Heart left ventricle (tissue), 16 donors: ENCODE measurements around the gene LSAMP. TPM values are rescaled to one million over a fixed set of nuclear protein-coding genes. Genes with fewer than 3 reads are reported as not detected.

ENCODE experiments used
- ATAC-seq, 4 donors: fragments of 200-7000 bp; cut with Tn5 transposase; one replicate each; pipeline ENCODE4 v1.9.1; 2020 to 2022; ENCODE audit warnings: moderate library complexity in 4 of 4, mild to moderate bottlenecking in 3 of 4, moderate number of reproducible peaks in 1 of 4
- DNase-seq, 5 donors: peaks; one replicate each; pipeline ENCODE4 v3.0.0-alpha.2; 2020
- H3K27ac ChIP-seq, 12 donors: fragments of 200-600 bp; sonication (generic) in 4 of 12; one replicate each; pipeline versions ENCODE4 v1.5.0 to v1.8.0; 2016 to 2022; ENCODE audit warnings: mild to moderate bottlenecking in 2 of 12
- H3K27me3 ChIP-seq, 9 donors: fragments of 200-600 bp; sonication (generic) in 2 of 9; one replicate each; pipeline versions ENCODE4 v1.5.1 to v1.8.0; 2016 to 2022; ENCODE audit warnings: mild to moderate bottlenecking in 3 of 9
- H3K36me3 ChIP-seq, 9 donors: fragments of 200-600 bp; sonication (generic) in 2 of 9; one replicate each; pipeline versions ENCODE4 v1.5.0 to v1.8.0; 2018 to 2022; ENCODE audit warnings: mild to moderate bottlenecking in 2 of 9
- H3K4me1 ChIP-seq, 12 donors: fragments of 200-600 bp; sonication (generic) in 4 of 12; one replicate each; pipeline versions ENCODE4 v1.5.0 to v1.8.0; 2016 to 2022; ENCODE audit warnings: mild to moderate bottlenecking in 3 of 12
- H3K4me3 ChIP-seq, 12 donors: fragments of 200-600 bp; sonication (generic) in 4 of 12; one replicate each; pipeline versions ENCODE4 v1.5.0 to v1.8.0; 2017 to 2022; ENCODE audit warnings: mild to moderate bottlenecking in 9 of 12, moderate library complexity in 4 of 12
- H3K9me3 ChIP-seq, 12 donors: fragments of 200-600 bp; sonication (generic) in 4 of 12; one replicate each; pipeline versions ENCODE4 v1.5.0 to v1.8.0; 2016 to 2022; ENCODE audit warnings: mild to moderate bottlenecking in 1 of 12
- POLR2A ChIP-seq, 2 donors: fragments of 450-650 bp; IDR thresholded peaks; one replicate each; pipeline ENCODE4 v1.6.1; 2017; ENCODE audit warnings: antibody characterized with exemption in 2 of 2, mild to moderate bottlenecking in 2 of 2, moderate library complexity in 2 of 2
- WGBS, 4 donors: extraction: QIAGEN DNeasy Blood & Tissue Kit in 2 of 4; methylation state at CpG; one replicate each; pipeline versions ENCODE4 v1.1.5 to v1.1.7; 2013 to 2018; 5-methylcytosine and 5-hydroxymethylcytosine counted together
- intact Hi-C, 10 donors: fragments of 100-400 bp; cut with DNase I; formaldehyde crosslinking; loops; one replicate each; pipeline versions ENCODE4 v1.11.1 to v1.14.2; 2022
- polyA plus RNA-seq, 2 donors: library from polyadenylated mRNA; stranded (reverse); fragments of 200-250 nt; gene quantifications; one replicate each; pipeline ENCODE4 v1.2.3, GENCODE V29; 2013
- total RNA-seq, 9 donors: library from RNA; depleted of rRNA in 2 of 9; stranded (reverse); fragments of >200 nt in 2 of 9; fragmentation: NEBNext Ultra II Directional in 3 of 9; extraction: Animal tissue kit (Norgen Biotek cat#: 25700) in 3 of 9; gene quantifications; one replicate each; pipeline versions ENCODE4 v1.1.0 to v1.2.4, GENCODE V29; 2016 to 2023
- TF ChIP-seq, protein P1 (sequence below), 12 donors: fragments of 200-600 bp; sonication (generic) in 4 of 12; IDR thresholded peaks; one replicate each; pipeline versions ENCODE4 v1.5.0 to v1.8.0; 2018 to 2022; ENCODE audit warnings: antibody characterized with exemption in 12 of 12, mild to moderate bottlenecking in 5 of 12
- donor health status: ischemic (EF 13 %, LVEDD 7.1; RV severe dilation, severe dysfunction).
- donor health status: healthy with polysubstance abuse.
- donor health status: DM: no; HTN: yes; CAD: no.
- donor health status: DM: no; HTN: no; CAD: no.
- donor health status: ischemic (EF 25% LVEDD 6.9; RV normal size, moderate dysfunction).
- donor health status: ischemic (EF 25% LVEDD 5.7; RV mildly dilated, moderate dysfunction).
- donor health status: healthy.
- donor health status: DM: yes; HTN: yes; CAD: no.
- donor health status: ischemic (EF 35%, LVEDD 5.7; RV mildly dilated, moderate dysfunction).
- donor health status: nonischemic (EF 11% LVEDD 7.7; RV severe dilation, severe dysfunction).
- donor health status: DM: yes; HTN: yes; CAD: no.
- donor health status: PGD.
- donor health status: ischemic (EF 29% LVEDD 5.4; RV normal size, mild dysfunction).
- donor health status: nonischemic (EF 23%, LVEDD 6.1; RV moderate dilation, normal function).

Gene LSAMP
- total and polyA plus RNA-seq, 11 donors = 1.6 to 52.3 (median 7.2) TPM

DNA sequence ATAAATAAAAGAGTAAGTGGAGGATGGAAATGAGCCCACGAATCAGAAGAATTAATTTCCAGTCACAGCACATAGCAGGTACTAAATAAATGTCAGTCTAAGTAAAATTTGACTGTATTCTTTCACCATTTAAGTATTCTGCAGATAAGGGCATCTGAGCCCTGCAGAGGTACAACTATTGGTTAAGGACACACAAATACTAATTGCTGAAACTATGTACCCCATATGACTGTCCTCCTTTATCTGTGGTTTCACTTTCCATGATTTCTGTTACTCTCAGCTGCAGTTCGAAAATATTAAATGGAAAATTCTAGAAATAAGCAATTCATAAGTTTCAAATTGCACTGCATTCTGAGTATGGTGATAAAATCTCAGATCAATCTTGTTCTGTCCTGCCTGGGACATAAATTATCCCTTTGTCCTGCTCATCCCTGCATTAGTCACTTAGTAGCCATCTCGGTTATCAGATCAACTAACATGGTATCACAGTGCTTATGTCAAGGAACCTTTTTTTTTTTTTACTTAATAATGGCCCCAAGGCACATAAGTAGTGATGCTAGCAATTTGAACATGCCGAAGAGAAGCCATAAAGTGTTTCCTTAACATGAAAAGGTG is 95.1 kb downstream of the LSAMP start:
- ATAC-seq = no peak
- TF ChIP-seq POLR2A (IDR thresholded peaks at IDR 0.05) = no peak
- Histone ChIP-seq H3K27ac (no peak overlapping the region), H3K9me3 (no peaks in the 10 kb centered on the region), H3K4me3 (no peak overlapping the region), H3K27me3 (no peaks in the 10 kb centered on the region), H3K36me3 (no peaks in the 10 kb centered on the region), H3K4me1 (no peaks in the 10 kb centered on the region)
- WGBS, 4 donors = 74 to 79% (median 77%) methylated on average over 4 of the region's 4 CpGs
- intact Hi-C loops = no loop called here
- no peak for DNase-seq

GRCh38 chr3:116348216-116348615 is 97.1 kb downstream of the LSAMP start:
- Histone ChIP-seq H3K27ac (no peak overlapping the region), H3K9me3 (no peaks in the 10 kb centered on the region), H3K4me1 (no peaks in the 10 kb centered on the region), H3K4me3 (no peak overlapping the region), H3K27me3 (no peaks in the 10 kb centered on the region), H3K36me3 (no peaks in the 10 kb centered on the region)
- intact Hi-C loops = no loop called here
- DNase-seq (no peak), ATAC-seq (no peak)
- WGBS, 4 donors = 85 to 91% (median 90%) methylated on average over 3 of the region's 3 CpGs
- TF ChIP-seq POLR2A (IDR thresholded peaks at IDR 0.05) = no peak
- TF ChIP-seq, protein P1, sequence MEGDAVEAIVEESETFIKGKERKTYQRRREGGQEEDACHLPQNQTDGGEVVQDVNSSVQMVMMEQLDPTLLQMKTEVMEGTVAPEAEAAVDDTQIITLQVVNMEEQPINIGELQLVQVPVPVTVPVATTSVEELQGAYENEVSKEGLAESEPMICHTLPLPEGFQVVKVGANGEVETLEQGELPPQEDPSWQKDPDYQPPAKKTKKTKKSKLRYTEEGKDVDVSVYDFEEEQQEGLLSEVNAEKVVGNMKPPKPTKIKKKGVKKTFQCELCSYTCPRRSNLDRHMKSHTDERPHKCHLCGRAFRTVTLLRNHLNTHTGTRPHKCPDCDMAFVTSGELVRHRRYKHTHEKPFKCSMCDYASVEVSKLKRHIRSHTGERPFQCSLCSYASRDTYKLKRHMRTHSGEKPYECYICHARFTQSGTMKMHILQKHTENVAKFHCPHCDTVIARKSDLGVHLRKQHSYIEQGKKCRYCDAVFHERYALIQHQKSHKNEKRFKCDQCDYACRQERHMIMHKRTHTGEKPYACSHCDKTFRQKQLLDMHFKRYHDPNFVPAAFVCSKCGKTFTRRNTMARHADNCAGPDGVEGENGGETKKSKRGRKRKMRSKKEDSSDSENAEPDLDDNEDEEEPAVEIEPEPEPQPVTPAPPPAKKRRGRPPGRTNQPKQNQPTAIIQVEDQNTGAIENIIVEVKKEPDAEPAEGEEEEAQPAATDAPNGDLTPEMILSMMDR (IDR thresholded peaks at IDR 0.05) = no peak

DNA sequence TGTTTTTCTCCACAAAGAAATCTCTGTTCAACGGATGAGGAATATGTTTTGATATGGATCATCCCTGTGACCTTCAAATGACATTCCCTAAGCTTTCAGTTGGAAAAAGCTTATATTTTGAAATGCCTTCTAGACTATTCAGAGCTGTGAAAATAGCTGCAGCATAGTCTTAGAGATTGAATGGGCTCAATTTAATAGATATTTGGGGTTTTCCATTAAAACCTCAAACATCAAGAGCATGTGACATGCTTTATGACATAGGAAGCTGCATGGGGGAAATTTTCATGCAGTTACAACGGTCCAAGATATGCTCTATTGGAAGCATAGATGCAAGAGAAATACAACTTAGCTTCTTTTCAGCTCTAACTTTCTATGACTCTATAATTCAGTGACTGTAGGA is 102.8 kb downstream of the LSAMP start:
- no peak overlapping the region for H3K4me3 ChIP-seq
- no peak for DNase-seq
- TF ChIP-seq, protein P1 (IDR thresholded peaks at IDR 0.05) = no peak
- TF ChIP-seq POLR2A (IDR thresholded peaks at IDR 0.05) = no peak
- no peak overlapping the region for H3K27ac ChIP-seq
- H3K9me3 ChIP-seq = no peaks in the 10 kb centered on the region
- H3K36me3 ChIP-seq = no peaks in the 10 kb centered on the region
- 71 to 79% (median 72%) methylated on average over 2 of the region's 2 CpGs for WGBS, 4 donors
- intact Hi-C loops = no loop called here
- H3K4me1 ChIP-seq = peaks cover 0 to 9% (median 0%) of the 10 kb centered on the region in 12 donors
- no peak for ATAC-seq
- H3K27me3 ChIP-seq = no peaks in the 10 kb centered on the region

- Histone ChIP-seq H3K27me3 (no peaks in the 10 kb centered on the region), H3K4me3 (no peak overlapping the region), H3K36me3 (no peaks in the 10 kb centered on the region), H3K9me3 (no peaks in the 10 kb centered on the region), H3K27ac (no peak overlapping the region), H3K4me1 (peaks cover 0 to 9% (median 0%) of the 10 kb centered on the region in 12 donors)
- ATAC-seq (no peak), DNase-seq (no peak)
- intact Hi-C loops = no loop called here
- no peak for TF ChIP-seq POLR2A (IDR thresholded peaks at IDR 0.05)
These were observed 103.4 kb downstream of the LSAMP start for GRCh38 chr3:116341899-116342298.

DNA sequence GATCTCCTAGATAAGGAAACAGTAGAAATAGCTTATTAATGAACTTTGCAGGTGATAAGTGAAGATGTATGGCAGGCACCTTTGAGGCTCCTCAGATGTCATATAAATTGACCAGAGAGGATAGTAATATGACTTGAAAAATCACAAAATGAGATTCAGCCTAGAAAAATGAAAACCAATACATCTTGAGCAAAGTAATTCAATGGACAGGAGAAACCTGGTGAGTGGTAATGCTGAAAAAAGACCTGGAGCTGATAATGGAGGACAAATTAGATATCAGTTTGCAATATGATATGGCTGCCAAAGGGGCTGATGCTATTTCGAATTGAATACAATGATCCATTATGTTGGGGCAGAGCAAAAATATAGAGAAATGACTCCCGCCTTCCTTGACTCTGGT is 103.9 kb downstream of the LSAMP start:
- Histone ChIP-seq H3K27ac (no peak overlapping the region), H3K27me3 (no peaks in the 10 kb centered on the region), H3K36me3 (no peaks in the 10 kb centered on the region), H3K9me3 (no peaks in the 10 kb centered on the region), H3K4me1 (peaks cover 0 to 9% (median 0%) of the 10 kb centered on the region in 12 donors), H3K4me3 (no peak overlapping the region)
- TF ChIP-seq, protein P1 (IDR thresholded peaks at IDR 0.05) = no peak
- no peak for TF ChIP-seq POLR2A (IDR thresholded peaks at IDR 0.05)
- ATAC-seq = no peak
- DNase-seq = no peak
- intact Hi-C loops = no loop called here
- 78 to 85% (median 80%) methylated on average over 2 of the region's 2 CpGs for WGBS, 4 donors
